NCI-H2107 treated with DMSO at 0.1 percent for 48 hours (cell line): ENCODE measurements around the gene MEF2B.
"Not testable (repeated sequence)": the region's sequence is repeated elsewhere in the genome, so short reads cannot be mapped to it uniquely, and the experiment has no call there.

Source experiments
- DNase-seq: peaks from one replicate; lab custom pipeline; 2025; ENCODE audit not compliant: unreplicated experiment; lab: John Stamatoyannopoulos, UW

MEF2B gene

DNA sequence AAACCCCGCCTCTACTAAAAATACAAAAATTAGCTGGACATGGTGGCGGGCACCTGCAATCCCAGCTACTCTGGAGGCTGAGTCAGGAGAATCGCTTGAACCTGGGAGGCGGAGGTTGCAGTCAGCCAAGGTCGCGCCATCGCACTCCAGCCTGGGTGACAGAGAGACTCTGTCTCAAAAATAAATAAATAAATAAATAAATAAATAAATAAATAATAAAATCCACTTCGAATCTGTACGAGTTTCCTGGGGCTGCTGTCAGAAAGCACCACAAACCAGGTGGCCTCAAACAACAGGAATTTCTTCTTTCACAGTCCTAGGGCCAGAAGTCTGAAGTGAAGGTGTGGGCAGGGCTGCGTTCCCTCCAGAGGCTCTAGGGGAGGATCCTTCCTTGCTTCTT is 67.5 kb downstream of the MEF2B start:
- not testable (repeated sequence) for DNase-seq

DNA sequence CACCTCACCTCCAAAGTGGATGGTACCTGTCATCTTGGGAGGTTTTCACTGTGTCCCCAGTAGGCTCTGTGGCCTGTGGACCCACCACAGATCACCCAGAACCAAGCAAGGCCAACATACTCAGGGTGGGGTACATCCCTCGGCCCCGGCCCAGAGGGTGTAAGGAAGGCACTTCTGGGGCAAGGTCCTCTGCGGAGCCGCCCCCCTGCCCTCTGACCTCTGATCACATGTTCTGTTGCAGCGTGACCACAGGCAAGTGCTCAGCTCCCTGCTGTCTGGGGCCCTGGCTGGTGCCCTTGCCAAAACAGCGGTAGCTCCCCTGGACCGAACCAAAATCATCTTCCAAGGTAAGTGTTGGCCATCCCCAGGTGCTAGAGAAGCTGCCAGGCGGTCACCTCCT is 68.5 kb downstream of the MEF2B start:
- DNase-seq, result no peak

DNA sequence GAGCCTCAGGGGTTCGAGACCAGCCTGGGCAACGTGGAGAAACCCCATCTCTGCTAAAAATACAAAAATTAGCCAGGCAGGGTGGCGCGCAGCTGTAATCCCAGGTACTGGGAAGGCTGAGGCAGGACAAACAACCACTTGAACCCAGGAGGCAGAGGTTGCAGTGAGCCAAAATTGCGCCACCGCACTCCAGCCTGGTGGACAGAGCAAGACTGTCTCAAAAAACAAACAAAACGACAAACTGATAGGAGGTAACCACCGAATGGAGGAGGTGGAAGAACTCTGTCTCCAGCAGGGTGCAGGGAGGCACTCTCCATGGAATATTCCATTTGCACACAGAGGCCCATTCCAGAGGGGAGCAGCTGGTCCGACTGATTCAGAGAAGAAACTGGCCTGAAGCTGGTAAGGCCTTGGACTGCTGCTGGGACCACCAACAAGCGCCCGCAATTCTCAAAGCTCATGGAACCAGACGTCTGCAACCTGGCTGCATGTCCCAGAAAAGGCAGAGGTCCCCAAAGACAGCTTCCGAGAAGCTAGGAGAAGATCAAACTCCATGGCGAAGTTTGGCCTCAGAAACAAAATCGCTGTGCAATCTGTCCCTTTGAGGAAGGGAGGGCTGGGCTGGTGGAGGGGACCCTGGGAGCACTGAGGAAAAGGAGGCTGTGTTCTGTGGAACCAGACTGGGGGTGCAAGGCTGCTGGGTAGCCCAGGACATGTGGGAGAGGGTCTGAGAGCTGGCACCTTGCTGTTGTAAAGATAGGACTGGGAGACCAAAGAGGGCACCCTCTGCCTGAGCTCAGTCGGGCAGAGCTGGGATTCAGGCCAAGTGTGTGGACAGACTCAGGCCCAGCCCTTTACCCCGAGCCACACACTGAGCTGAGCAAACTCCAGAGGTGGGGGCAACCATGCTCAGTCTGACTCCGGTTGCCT is 71.1 kb downstream of the MEF2B start:
- no peak for DNase-seq

DNA sequence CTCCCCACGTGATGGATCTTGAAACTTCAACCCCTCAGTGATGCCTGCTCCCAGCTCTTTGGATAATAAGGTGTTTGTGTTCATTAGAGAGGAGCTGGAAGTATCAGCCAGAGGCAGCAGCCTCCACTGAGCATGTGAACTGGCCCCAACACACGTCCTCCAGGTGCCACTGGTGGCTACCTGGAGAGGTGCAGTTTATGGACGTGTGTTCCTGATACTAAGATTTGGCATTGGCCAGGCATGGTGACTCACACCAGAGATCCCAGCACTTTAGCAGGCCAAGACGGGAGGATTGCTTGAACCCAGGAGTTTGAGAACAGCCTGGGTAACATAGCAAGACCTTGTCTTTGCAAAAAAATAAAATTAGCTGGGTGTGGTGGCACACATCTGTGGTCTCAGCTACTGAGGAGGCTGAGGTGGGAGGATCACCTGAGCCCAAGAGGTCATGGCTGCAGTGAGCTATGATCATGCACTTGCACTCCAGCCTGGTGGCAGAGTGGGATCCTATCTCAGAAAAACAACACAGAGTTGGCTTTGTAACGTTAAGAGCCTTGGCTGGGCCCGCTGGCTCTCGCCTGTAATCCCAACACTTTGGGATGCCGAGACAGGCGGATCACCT is 71.9 kb downstream of the MEF2B start:
- no peak for DNase-seq

DNA sequence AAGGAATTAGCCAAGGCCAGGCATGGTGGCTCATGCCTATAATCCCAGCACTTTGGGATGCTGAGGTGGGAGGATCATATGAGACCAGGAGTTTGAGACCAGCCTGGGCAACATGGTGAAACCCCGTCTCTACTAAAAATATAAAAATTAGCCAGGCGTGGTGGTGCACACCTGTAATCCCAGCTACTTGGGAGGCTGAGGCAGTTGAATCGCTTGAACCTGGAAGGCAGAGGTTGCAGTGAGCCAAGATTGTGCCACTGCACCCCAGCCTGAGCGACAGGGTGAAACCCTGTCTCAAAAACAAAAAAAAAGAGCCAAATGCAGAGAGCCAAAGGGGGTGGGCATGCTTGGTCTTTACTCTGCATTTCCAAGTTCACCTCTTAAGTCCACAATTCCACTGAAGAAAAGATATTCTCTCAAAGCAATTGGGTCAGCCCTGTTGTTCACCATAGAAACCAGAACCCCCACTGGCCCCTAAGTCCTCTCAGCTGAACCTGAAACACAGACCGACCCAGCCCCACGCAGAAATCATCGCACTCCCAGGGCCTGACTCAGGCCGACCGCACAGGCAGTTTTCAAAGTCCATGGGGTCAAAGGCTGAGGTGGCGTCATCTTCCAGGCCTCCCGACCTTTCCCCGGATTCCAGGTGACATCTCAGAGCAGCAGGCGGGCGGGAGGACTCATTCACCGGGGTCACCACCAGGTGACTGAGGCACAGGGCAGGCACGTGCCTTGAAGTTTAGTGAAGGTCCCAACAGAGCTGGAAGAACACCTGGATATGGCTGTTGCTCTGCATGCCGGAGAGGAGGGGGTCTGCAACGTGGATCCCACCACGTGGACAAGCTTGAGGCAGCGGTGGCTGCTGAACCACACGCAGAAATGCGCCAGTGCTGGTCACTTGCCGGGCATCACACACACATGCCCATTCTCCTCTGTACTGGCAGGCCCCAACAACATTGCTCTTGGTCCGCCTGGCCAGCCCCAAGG is 73.1 kb downstream of the MEF2B start:
- no peak for DNase-seq

DNA sequence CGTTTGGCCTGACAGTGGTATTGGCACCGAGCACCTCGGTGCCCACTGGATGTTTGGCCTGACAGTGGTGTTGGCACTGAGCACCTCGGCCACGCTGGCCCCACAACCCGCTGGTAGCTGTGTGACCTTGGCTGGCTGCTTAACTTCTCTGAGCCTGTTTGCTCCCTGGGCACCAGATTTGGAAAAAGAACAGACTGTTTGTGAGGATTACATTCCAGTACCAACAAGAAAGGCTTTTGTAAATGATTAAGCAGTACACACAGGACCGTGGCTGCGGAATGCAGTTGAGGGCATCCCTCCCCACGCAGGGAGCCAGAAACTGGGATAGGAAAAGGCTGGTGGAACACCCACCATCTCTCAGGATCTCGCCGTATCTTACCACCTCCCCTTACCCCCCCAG is 74.4 kb downstream of the MEF2B start:
- DNase-seq, result no peak
